NCI-H2171 (cell line): ENCODE measurements around the gene ARID1B.

Experiments
- DNase-seq: peaks from one replicate; lab custom pipeline; 2025; lab: John Stamatoyannopoulos, UW

Gene ARID1B

GRCh38 chr6:157104803-157105202, 327.6 kb downstream of the ARID1B start:
- no peak for DNase-seq

GRCh38 chr6:157106487-157106886, 329.3 kb downstream of the ARID1B start:
- no peak for DNase-seq

- DNase-seq = no peak
Measured at GRCh38 chr6:157107571-157107914, 330.4 kb downstream of the ARID1B start.

DNA sequence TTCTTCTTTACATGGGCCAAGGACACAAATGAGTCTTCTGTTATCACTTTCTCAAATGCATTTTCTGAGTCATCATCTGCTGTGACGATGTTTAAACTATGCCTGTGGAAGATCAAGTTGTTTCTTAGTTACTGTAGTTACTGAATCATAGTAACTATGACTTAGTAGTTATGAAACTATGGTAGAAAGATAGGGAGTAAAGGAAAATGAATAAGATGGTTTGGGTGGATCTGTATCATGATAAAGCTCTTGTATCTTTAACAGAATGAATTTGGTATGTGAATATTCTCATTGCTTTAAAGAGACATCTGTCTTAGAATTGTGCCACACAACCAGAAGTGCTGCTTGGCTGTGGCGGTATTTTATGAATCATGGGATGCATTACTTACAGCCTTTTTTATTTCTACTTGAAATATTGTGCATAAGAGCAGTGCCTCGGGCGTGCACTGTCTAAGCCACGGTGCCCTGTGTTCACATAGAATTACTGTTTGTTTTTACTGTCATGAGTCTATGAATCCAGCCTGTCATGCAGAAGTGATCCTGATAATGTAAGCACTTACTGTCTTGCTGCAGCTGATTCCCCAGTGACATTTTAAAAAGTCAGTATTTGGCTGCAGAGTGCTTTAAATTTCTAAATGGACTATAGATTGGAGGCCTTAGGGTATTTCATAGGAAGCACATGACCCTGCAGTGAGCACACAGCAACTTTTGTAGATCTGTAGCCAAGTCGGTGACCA, 330.9 kb downstream of the ARID1B start:
- no peak for DNase-seq

- no peak for DNase-seq
Measured at GRCh38 chr6:157108923-157109322, 331.7 kb downstream of the ARID1B start.

DNA sequence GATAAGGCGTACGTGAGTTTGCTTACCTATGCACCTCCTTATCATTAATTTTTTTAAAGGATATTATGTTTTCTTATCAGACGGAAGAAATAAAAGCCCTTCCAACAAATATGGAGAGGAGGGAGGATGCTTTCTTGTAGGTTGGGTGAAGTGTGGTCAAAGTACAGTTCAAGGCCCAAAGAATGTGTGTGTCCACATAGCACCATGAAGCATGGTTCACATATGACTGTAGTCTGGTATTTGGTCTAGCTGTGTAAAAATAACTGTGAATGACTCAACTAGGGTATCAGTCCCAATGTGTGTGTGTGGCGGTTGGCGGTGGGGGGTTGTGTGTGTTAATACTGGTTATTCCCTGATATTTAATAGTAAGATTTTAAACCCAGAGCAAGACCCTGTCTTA, 333.4 kb downstream of the ARID1B start:
- DNase-seq = no peak

- no peak for DNase-seq
Measured at GRCh38 chr6:157113389-157113788, 336.2 kb downstream of the ARID1B start.

DNA sequence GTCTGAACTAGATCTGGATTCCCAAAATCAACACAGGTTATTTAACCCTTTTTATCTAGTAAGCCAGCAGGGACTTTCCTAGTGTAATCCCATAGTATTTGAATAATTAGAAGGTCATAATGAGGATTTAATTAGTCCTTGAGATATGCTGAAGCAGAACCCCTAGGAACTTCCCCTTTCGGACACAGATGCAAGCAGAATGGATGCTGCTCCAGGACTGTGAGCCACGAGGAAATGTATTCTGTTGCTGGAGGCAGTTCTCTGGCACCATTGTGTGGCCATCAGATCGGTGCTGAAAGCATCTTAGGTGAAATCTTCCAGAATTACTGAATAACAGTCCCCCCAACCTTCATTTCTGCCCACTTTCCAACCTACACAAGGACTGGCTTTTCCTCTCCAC, 339.2 kb downstream of the ARID1B start:
- DNase-seq = no peak

- DNase-seq = no peak
Measured at GRCh38 chr6:157117431-157118095, 340.4 kb downstream of the ARID1B start.

DNA sequence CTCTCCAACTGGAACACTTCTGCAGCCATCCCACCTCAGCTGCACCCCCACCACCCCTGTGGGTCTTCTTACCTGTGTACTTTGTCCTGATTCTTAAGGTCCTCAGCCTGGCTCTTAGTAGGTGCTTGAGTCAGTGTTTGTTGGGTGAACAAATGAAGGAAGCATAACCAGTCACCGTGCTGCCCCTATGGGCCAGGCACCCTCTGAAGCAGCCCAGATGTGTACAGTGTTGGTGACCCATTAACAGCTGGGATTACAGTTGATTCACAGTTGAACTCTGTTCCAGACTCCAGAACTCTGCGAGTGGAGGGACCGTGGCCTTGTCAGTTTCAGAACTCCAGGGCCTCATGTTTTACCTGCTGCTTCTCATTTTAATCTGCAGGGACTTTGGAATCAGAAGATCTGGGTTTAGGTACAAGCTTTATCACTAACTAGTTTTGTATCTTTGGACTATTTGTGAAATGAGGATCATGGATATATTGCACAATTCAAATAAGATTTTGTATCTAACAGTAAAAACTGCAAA, 342.4 kb downstream of the ARID1B start:
- no peak for DNase-seq

DNA sequence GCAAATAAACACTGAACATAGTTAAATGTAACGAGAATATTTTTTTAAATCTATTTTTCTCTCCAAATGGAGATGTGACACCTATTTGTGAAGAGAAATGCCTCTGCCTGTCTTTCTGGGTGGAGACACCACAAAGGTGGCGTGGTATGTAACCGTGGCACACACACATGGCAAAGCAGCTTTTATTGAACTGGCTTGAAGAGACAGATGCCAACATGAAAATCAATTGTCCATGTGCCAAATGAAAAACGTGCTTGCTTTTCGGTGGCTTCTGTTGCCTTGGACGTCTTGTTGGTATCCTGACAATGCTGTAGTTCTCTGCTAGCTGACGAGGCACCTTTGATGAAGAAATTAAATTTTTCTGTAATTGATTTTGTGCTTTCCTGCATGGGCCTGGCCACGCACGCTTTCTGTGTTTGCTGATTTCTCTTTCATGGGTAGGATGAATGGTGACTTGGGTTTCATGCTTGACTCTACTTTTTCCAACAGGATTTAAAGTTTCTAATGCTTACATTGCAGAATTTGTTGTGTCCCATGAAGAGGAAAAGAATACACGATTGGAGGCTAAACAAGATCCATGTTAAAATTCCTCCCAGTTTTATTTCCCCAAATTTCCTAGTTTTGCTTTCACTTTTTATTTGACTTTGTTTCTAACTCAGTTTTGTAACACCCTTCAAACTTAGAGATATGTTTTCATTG, 343.5 kb downstream of the ARID1B start:
- no peak for DNase-seq

GRCh38 chr6:157121897-157122296, 344.7 kb downstream of the ARID1B start:
- no peak for DNase-seq

GRCh38 chr6:157123234-157123633, 346.1 kb downstream of the ARID1B start:
- peak; percentile 4 for DNase-seq

DNA sequence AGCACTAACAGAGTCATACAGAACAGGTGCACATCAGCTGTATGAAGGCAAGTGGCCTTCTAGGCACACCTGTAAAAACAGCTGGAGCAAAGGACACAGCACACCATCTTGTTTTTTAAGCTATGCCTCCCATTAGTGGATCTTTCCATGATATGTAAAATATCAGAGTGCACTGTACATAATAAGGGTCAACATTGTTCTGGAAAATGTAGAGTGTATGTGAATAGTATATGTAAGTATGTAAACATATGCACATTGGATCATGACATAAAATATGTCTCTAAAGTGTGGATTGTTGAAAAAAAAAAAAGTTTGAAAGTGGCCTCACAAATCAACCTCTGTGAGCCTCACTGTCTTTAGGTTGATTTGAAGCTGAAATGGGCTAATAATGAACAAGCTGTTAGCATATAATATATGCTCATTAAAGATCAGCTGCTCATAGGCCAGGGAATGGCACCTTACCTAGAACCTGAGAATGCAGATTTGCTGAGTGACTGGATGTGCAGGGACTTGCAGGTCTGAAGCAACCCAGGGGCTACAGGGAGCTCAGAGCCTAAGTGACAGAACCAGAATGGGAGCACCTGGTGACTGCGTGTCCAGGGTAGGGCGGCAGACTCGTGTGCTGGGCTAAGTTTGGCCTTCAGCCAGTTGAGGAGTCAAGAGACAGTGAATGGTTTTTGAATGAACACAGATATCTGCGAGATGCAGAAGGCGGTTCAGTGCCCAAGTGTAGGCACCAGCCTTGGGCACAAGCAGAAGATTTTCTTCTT, 347.5 kb downstream of the ARID1B start:
- DNase-seq = no peak

GRCh38 chr6:157125531-157125930, 348.4 kb downstream of the ARID1B start:
- DNase-seq = no peak

DNA sequence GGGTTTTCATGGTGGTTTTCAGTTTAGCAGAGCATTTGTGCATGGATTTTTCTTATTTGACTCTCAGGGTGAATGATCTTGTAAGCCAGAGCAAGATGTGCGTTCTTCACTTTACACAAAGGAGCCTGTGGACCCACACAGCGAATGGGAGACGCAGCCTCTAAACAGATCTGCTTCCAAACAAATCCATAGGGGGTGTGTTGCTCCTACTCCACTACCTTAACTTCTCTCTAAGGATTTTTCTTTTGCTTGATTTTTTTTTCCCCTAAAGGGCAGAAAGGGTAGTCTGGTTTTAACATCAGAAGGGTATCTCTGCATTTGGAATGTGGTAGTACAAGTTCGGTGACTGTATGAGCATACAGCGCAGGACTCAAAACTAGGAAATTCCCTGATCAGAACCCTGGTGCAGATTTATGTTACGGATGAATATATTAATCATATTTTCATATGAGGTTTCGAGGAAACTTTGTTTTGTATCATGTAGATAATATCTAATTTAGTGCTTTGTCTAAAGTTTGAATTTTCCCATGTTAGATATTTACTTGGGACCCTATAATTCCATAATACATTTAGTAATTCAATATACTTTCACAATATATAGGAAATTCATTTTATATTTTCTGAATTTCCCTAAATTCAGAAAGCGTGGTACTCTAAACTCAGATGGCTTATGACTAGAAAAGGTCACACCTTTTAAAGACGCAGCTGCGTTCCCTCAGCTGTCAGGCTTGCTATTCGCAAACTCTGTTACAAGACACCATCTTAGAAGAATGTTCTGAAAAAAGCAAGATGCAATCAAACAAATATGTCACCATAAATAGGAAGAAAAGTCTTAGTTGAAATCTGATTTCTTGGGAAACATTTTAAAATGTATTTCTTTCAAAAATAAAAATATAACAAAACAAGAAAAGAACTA, 349.3 kb downstream of the ARID1B start:
- DNase-seq = no peak

DNA sequence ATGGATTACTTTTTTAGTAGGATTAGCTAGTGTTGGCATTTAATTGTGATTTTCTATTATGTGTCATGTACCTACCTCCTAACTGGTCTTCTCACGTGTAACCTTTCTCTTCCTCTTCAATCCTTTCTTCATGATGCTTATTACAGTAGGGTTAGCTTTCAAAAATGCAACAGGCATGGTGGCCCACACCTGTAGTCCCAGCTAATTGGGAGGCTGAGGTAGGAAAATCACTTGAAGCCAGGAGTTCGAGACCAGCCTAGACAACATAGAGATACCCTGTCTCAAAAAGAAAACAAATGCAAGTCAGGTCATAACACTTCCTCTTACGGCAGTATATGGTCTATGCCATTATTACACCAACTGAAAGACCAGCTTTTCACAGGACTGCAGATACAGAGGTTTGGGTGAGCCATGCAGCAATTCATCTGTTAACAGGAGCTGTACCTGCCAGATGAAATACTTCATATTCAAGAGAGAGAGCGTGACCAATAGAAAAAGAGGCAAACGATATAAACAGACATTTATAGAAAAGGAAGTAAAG, 351.1 kb downstream of the ARID1B start:
- no peak for DNase-seq

- no peak for DNase-seq
Measured at GRCh38 chr6:157131250-157131649, 354.1 kb downstream of the ARID1B start.

DNA sequence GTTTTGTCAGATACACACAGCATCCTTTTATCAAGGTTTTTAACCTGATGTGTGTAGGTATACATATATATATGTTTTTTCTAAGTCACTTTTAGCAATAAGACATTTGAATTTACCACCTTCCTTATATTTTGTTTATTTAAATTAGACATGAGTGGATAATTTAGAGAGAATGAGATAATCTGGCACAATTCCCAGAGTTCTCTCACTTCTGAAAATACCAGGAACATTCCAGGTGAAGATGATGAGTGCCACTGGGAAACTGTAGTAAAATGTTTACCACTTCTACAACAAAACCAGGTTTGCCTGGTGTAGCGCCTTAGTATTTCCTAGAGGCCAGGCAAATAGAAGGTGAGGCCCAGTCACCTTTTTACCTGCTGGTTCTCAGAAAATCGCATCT, 356.7 kb downstream of the ARID1B start:
- no peak for DNase-seq

DNA sequence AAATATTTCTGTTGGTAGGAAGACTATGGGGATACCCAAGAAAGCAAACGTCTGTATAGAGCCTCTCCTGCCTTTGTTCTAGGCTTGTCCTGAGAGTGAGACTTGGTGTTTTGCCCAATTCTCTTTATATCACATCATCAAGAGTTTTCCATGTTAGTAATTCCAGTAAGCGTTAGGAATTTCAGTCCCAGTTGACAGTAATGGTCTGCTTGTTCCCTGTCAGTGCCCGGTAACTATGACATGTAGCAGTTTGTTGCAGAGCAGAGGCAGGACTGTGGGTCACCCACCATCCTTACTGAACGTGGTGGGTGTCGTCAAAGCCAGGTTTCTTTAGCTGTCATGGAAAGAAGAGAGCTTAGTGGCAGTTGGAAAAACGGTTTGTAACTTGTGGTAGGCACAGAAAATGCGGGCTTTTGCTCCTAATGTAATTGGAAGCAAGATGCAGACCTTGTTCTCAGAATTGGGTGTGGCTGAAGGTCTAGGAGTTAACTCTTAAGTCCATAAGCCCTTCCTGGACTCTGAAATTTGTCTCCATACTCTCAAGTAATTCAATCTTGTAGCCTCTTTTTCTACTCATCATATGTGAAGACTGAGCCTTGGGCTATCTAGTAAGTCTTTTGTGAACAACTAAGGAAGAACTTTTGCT, 357.3 kb downstream of the ARID1B start:
- no peak for DNase-seq
